WTC11 (cell line): ENCODE measurements around the gene PRPSAP1. TPM values are rescaled to one million over a fixed set of nuclear protein-coding genes. Genes with fewer than 3 reads are reported as not detected.

Source experiments
- ATAC-seq: fragments of 200-7000 bp; cut with Tn5 transposase; 2 replicates; pipeline ENCODE4 v1.10.0; 2021; ENCODE audit warnings: mild to moderate bottlenecking, moderate library complexity
- CTCF ChIA-PET: fragments of 300-600 bp; sonication (Branson Sonifier 250); formaldehyde crosslinking; loops from one replicate; lab custom pipeline; 2021; ENCODE audit warnings: antibody characterized with exemption; lab: Charles Lee
- POLR2A ChIA-PET: fragments of 350-600 bp; sonication (Branson Sonifier 250); formaldehyde crosslinking; loops from one replicate; lab custom pipeline; 2021; ENCODE audit warnings: antibody characterized with exemption; lab: Charles Lee
- DNase-seq: peaks from one replicate; pipeline ENCODE4 v3.0.0; 2021; ENCODE audit warnings: low spot score
- H3K27ac Mint-ChIP-seq: 2 replicates; pipeline ENCODE4 v1.8.0; 2021; ENCODE audit warnings: mixed read lengths
- H3K27me3 Mint-ChIP-seq: 2 replicates; pipeline ENCODE4 v1.8.0; 2021; ENCODE audit warnings: low read depth, mild to moderate bottlenecking, moderate library complexity, mixed read lengths
- H3K36me3 Mint-ChIP-seq: 2 replicates; pipeline ENCODE4 v1.8.0; 2021; ENCODE audit warnings: mixed read lengths
- H3K4me1 Mint-ChIP-seq: 2 replicates; pipeline ENCODE4 v1.8.0; 2022; ENCODE audit warnings: mixed read lengths
- H3K4me3 Mint-ChIP-seq: 2 replicates; pipeline ENCODE4 v1.8.0; 2021; ENCODE audit warnings: mild to moderate bottlenecking, moderate library complexity, mixed read lengths
- H3K9me3 Mint-ChIP-seq: 2 replicates; pipeline ENCODE4 v1.8.0; 2021; ENCODE audit warnings: mixed read lengths
- EMX1 ChIP-seq: fragments of 250-450 bp; sonication (Bioruptor Pico); IDR thresholded peaks from 2 replicates; pipeline ENCODE4 v1.8.0; 2021; ENCODE audit warnings: mild to moderate bottlenecking
- FOXJ3 ChIP-seq: sonication (generic); formaldehyde crosslinking; IDR thresholded peaks from 2 replicates; pipeline ENCODE4 v1.9.0; 2021; ENCODE audit warnings: missing genetic modification reagents, mild to moderate bottlenecking, borderline replicate concordance
- FOXK1 ChIP-seq: sonication (generic); formaldehyde crosslinking; IDR thresholded peaks from 2 replicates; pipeline ENCODE4 v1.8.0; 2022; ENCODE audit warnings: mild to moderate bottlenecking, moderate library complexity, missing genetic modification reagents
- GABPB1 ChIP-seq: sonication (generic); formaldehyde crosslinking; IDR thresholded peaks from 2 replicates; pipeline ENCODE4 v1.8.1; 2023; ENCODE audit warnings: mild to moderate bottlenecking, missing genetic modification reagents
- HMGA2 ChIP-seq: fragments of 250-450 bp; sonication (Bioruptor Pico); IDR thresholded peaks from 2 replicates; pipeline ENCODE4 v1.4.0; 2021; ENCODE audit warnings: mild to moderate bottlenecking, moderate library complexity
- IRF2 ChIP-seq: sonication (generic); formaldehyde crosslinking; IDR thresholded peaks from 2 replicates; pipeline ENCODE4 v1.8.0; 2022; ENCODE audit warnings: low read depth, missing genetic modification reagents, borderline replicate concordance
- JAZF1 ChIP-seq: fragments of 250-450 bp; sonication (Bioruptor Pico); IDR thresholded peaks from 2 replicates; pipeline ENCODE4 v1.9.0; 2021; ENCODE audit warnings: moderate library complexity, mild to moderate bottlenecking, inconsistent platforms
- JUN ChIP-seq: sonication (generic); formaldehyde crosslinking; IDR thresholded peaks from 2 replicates; pipeline ENCODE4 v1.8.0; 2023; ENCODE audit warnings: mild to moderate bottlenecking, missing genetic modification reagents
- MXD4 ChIP-seq: fragments of 250-450 bp; sonication (Bioruptor Pico); IDR thresholded peaks from 2 replicates; pipeline ENCODE4 v1.8.0; 2021; ENCODE audit warnings: mild to moderate bottlenecking, moderate library complexity, borderline replicate concordance
- MYBL2 ChIP-seq: sonication (generic); formaldehyde crosslinking; IDR thresholded peaks from 2 replicates; pipeline ENCODE4 v1.8.1; 2023; ENCODE audit warnings: mild to moderate bottlenecking, moderate library complexity, missing genetic modification reagents
- NFATC4 ChIP-seq: fragments of 250-450 bp; sonication (Bioruptor Pico); IDR thresholded peaks from 2 replicates; pipeline ENCODE4 v1.9.0; 2021; ENCODE audit warnings: mild to moderate bottlenecking
- NFE2L1 ChIP-seq: sonication (generic); formaldehyde crosslinking; IDR thresholded peaks from 2 replicates; pipeline ENCODE4 v1.8.1; 2023; ENCODE audit warnings: missing genetic modification reagents
- SOX15 ChIP-seq: fragments of 250-450 bp; sonication (Bioruptor Pico); IDR thresholded peaks from 2 replicates; pipeline ENCODE4 v1.9.0; 2021; ENCODE audit warnings: mild to moderate bottlenecking
- ZBTB21 ChIP-seq: sonication (generic); formaldehyde crosslinking; IDR thresholded peaks from 2 replicates; pipeline ENCODE4 v1.8.1; 2023; ENCODE audit warnings: mild to moderate bottlenecking, missing genetic modification reagents, borderline replicate concordance
- ZNF138 ChIP-seq: sonication (generic); formaldehyde crosslinking; conservative IDR thresholded peaks from 2 replicates; pipeline ENCODE4 v1.8.1; 2022; ENCODE audit warnings: mild to moderate bottlenecking, moderate library complexity, missing genetic modification reagents
- ZNF232 ChIP-seq: sonication (generic); formaldehyde crosslinking; IDR thresholded peaks from 2 replicates; pipeline ENCODE4 v1.8.0; 2022; ENCODE audit warnings: mild to moderate bottlenecking, missing genetic modification reagents
- total RNA-seq: library from RNA; stranded (reverse); gene quantifications from 3 replicates; pipeline ENCODE4 v1.2.3, GENCODE V29; 2021
- TF ChIP-seq, protein P1 (sequence below): sonication (generic); formaldehyde crosslinking; IDR thresholded peaks from 2 replicates; pipeline ENCODE4 v1.8.1; 2022; ENCODE audit warnings: low read depth, missing genetic modification reagents, borderline replicate concordance
- TF ChIP-seq, protein P2 (sequence below): sonication (generic); formaldehyde crosslinking; conservative IDR thresholded peaks from 2 replicates; pipeline ENCODE4 v1.8.1; 2022; ENCODE audit warnings: mild to moderate bottlenecking, missing genetic modification reagents
- TF ChIP-seq, protein P3 (sequence below): sonication (generic); formaldehyde crosslinking; IDR thresholded peaks from 2 replicates; pipeline ENCODE4 v1.8.1; 2023; ENCODE audit warnings: mild to moderate bottlenecking, missing genetic modification reagents, borderline replicate concordance
- TF ChIP-seq, protein P4 (sequence below): sonication (generic); formaldehyde crosslinking; IDR thresholded peaks from 2 replicates; pipeline ENCODE4 v1.8.1; 2023; ENCODE audit warnings: mild to moderate bottlenecking, moderate library complexity, missing genetic modification reagents
- TF ChIP-seq, protein P5 (sequence below): fragments of 250-450 bp; sonication (Bioruptor Pico); IDR thresholded peaks from 2 replicates; pipeline ENCODE4 v1.9.0; 2021; ENCODE audit warnings: moderate library complexity, mild to moderate bottlenecking, inconsistent platforms, borderline replicate concordance
- TF ChIP-seq, protein P6 (sequence below): sonication (generic); formaldehyde crosslinking; IDR thresholded peaks from 2 replicates; pipeline ENCODE4 v1.8.1; 2022; ENCODE audit warnings: mild to moderate bottlenecking, missing genetic modification reagents, moderate library complexity, borderline replicate concordance

PRPSAP1 gene
- total RNA-seq, 1 experiment from 2014 or later, result 56.5 TPM

DNA sequence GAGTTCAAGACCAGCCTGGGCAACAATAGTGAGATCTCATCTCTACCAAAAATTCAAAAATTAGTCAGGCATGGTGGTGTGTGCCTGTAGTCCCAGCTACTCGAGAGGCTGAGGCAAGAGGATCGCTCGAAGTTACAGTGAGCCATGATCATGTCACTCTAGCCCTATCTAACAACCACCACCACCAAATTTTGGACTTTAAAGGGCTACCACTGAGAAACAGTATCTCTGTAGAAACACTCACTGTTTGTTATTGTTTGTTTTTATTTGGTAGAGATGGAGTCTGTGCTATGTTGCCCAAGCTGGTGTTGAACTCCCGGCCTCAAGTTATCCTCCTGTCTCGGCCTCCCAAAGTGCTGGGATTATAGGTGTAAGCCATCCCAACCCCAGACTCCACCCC is 89.8 kb downstream of the PRPSAP1 start (continued):
- TF ChIP-seq, protein P1, sequence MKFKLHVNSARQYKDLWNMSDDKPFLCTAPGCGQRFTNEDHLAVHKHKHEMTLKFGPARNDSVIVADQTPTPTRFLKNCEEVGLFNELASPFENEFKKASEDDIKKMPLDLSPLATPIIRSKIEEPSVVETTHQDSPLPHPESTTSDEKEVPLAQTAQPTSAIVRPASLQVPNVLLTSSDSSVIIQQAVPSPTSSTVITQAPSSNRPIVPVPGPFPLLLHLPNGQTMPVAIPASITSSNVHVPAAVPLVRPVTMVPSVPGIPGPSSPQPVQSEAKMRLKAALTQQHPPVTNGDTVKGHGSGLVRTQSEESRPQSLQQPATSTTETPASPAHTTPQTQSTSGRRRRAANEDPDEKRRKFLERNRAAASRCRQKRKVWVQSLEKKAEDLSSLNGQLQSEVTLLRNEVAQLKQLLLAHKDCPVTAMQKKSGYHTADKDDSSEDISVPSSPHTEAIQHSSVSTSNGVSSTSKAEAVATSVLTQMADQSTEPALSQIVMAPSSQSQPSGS (CRISPR knock-in tag), result no peak
- TF ChIP-seq ZNF232 (CRISPR knock-in tag), result no peak
- TF ChIP-seq MYBL2 (CRISPR knock-in tag), result no peak
- TF ChIP-seq GABPB1 (CRISPR knock-in tag), result no peak
- no peak for TF ChIP-seq NFATC4 (CRISPR knock-in tag)
- TF ChIP-seq, protein P2, sequence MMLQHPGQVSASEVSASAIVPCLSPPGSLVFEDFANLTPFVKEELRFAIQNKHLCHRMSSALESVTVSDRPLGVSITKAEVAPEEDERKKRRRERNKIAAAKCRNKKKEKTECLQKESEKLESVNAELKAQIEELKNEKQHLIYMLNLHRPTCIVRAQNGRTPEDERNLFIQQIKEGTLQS (CRISPR knock-in tag), result no peak

DNA sequence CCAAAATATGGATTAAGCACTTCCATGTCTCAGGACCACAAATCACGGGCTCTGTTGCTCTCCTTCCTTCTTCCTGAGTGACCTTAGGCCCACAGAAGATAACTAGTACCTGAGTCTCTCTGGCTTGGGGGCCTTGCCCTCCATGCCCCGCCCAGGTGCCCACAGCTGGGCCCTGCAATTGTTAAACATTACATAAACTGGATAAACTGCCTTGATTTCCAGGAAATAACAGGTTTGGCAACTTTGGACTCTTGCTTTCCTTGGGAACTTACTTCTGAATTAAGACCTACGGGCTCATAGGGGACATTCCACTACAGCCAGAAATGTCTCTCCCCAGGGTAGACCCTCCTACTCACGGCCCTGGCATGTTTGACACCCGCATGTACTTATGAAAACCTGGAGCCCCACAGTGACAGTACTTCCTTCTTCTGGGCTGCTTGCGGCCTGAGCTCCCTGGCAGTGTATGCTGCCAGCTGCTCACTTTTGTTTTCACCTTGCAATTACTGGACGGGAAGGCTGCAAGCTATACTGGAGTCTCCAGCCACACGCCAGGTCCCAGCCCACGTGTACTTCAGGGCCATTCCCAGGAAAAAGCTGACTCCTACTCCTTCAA is 90.9 kb downstream of the PRPSAP1 start:
- no peak overlapping the region for H3K4me3 Mint-ChIP-seq
- no peaks in the 10 kb centered on the region for H3K27me3 Mint-ChIP-seq
- CTCF ChIA-PET, result interaction anchor here (0.8 to 8.0 kb wide), 7 partner anchors 11 to 386 kb away, joined by 3 to 70 read pairs (median 3); no protein-coding TSS in a partner anchor
- ATAC-seq (no peak), DNase-seq (no peak)
- TF ChIP-seq FOXJ3 (CRISPR knock-in tag), result no peak
- TF ChIP-seq EMX1 (CRISPR knock-in tag), result no peak
- no peak for TF ChIP-seq MXD4 (CRISPR knock-in tag)
- no peak for TF ChIP-seq JUN (CRISPR knock-in tag)
- TF ChIP-seq, protein P3, sequence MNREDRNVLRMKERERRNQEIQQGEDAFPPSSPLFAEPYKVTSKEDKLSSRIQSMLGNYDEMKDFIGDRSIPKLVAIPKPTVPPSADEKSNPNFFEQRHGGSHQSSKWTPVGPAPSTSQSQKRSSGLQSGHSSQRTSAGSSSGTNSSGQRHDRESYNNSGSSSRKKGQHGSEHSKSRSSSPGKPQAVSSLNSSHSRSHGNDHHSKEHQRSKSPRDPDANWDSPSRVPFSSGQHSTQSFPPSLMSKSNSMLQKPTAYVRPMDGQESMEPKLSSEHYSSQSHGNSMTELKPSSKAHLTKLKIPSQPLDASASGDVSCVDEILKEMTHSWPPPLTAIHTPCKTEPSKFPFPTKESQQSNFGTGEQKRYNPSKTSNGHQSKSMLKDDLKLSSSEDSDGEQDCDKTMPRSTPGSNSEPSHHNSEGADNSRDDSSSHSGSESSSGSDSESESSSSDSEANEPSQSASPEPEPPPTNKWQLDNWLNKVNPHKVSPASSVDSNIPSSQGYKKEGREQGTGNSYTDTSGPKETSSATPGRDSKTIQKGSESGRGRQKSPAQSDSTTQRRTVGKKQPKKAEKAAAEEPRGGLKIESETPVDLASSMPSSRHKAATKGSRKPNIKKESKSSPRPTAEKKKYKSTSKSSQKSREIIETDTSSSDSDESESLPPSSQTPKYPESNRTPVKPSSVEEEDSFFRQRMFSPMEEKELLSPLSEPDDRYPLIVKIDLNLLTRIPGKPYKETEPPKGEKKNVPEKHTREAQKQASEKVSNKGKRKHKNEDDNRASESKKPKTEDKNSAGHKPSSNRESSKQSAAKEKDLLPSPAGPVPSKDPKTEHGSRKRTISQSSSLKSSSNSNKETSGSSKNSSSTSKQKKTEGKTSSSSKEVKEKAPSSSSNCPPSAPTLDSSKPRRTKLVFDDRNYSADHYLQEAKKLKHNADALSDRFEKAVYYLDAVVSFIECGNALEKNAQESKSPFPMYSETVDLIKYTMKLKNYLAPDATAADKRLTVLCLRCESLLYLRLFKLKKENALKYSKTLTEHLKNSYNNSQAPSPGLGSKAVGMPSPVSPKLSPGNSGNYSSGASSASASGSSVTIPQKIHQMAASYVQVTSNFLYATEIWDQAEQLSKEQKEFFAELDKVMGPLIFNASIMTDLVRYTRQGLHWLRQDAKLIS (CRISPR knock-in tag), result no peak
- no peak for TF ChIP-seq ZBTB21
- TF ChIP-seq, protein P4, sequence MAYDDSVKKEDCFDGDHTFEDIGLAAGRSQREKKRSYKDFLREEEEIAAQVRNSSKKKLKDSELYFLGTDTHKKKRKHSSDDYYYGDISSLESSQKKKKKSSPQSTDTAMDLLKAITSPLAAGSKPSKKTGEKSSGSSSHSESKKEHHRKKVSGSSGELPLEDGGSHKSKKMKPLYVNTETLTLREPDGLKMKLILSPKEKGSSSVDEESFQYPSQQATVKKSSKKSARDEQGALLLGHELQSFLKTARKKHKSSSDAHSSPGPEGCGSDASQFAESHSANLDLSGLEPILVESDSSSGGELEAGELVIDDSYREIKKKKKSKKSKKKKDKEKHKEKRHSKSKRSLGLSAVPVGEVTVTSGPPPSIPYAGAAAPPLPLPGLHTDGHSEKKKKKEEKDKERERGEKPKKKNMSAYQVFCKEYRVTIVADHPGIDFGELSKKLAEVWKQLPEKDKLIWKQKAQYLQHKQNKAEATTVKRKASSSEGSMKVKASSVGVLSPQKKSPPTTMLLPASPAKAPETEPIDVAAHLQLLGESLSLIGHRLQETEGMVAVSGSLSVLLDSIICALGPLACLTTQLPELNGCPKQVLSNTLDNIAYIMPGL (CRISPR knock-in tag), result no peak
- TF ChIP-seq NFE2L1 (CRISPR knock-in tag), result no peak
- TF ChIP-seq JAZF1 (CRISPR knock-in tag), result no peak
- TF ChIP-seq, protein P5, sequence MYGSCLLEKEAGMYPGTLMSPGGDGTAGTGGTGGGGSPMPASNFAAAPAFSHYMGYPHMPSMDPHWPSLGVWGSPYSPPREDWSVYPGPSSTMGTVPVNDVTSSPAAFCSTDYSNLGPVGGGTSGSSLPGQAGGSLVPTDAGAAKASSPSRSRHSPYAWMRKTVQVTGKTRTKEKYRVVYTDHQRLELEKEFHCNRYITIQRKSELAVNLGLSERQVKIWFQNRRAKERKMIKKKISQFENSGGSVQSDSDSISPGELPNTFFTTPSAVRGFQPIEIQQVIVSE (CRISPR knock-in tag), result no peak
- no peak for TF ChIP-seq HMGA2 (CRISPR knock-in tag)
- TF ChIP-seq, protein P6, sequence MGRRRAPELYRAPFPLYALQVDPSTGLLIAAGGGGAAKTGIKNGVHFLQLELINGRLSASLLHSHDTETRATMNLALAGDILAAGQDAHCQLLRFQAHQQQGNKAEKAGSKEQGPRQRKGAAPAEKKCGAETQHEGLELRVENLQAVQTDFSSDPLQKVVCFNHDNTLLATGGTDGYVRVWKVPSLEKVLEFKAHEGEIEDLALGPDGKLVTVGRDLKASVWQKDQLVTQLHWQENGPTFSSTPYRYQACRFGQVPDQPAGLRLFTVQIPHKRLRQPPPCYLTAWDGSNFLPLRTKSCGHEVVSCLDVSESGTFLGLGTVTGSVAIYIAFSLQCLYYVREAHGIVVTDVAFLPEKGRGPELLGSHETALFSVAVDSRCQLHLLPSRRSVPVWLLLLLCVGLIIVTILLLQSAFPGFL (CRISPR knock-in tag), result no peak
- TF ChIP-seq ZNF138 (CRISPR knock-in tag), result no peak
- no peak for TF ChIP-seq SOX15 (CRISPR knock-in tag)
- TF ChIP-seq IRF2 (CRISPR knock-in tag), result no peak
- TF ChIP-seq FOXK1 (CRISPR knock-in tag), result no peak
- no peaks in the 10 kb centered on the region for H3K9me3 Mint-ChIP-seq
- POLR2A ChIA-PET, result interaction anchor here (0.7 kb wide), 1 partner anchor 60 kb away, joined by 3 read pairs; no protein-coding TSS in a partner anchor
- H3K4me1 Mint-ChIP-seq, result peaks cover 29% of the 10 kb centered on the region
- H3K27ac Mint-ChIP-seq, result peak overlapping the region; percentile 36
- peaks cover 3% of the 10 kb centered on the region; the same call in 1 of the 2 replicates for H3K36me3 Mint-ChIP-seq
